Stomach (tissue), 4 donors: Measurements from ENCODE around the gene DLGAP1.

ENCODE experiments used
- EP300 ChIP-seq: sonication (generic); formaldehyde crosslinking; IDR thresholded peaks from one replicate; pipeline ENCODE4 v1.6.1; 2017; ENCODE audit warnings: antibody characterized with exemption
- POLR2A ChIP-seq, 4 donors: fragments of 450-650 bp; IDR thresholded peaks; one replicate each; pipeline ENCODE4 v1.6.1; 2016; ENCODE audit warnings: antibody characterized with exemption in 4 of 4, control low read depth in 2 of 4, mild to moderate bottlenecking in 1 of 4, moderate library complexity in 1 of 4
- POLR2AphosphoS5 ChIP-seq, 3 donors: sonication (generic); formaldehyde crosslinking; IDR thresholded peaks; one replicate each; pipeline ENCODE4 v1.6.1; 2016; ENCODE audit warnings: antibody characterized with exemption in 3 of 3
- TF ChIP-seq, protein P1 (sequence below), 7 experiments: fragments of 450-650 bp in 4 of 7; fragments of 200-600 bp in 3 of 7; sonication (generic) in 3 of 7; IDR thresholded peaks; one replicate each; pipeline ENCODE4 v1.5.1; 2016 to 2019; ENCODE audit warnings: antibody characterized with exemption in 7 of 7, control low read depth in 2 of 7, mild to moderate bottlenecking in 1 of 7

DNA sequence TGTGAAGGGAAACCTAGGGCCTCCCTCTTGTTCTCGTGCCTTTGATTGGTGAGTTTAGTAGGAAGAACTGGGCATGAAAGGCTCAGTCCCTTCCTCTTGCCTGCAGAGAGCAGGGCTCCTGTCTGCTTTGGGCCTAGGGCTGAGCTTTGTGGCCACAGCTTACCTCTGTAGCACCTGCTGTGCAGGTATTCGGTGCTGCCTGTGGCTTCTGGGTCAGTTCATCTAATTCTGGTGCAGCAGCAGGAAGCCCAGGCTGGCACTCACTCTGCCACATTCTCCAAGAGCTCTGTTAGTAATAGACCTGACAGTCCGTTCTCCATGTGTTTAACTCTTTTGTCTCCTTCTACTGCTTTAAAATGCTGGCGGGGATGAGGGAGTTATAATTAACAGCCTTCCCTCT, 96.5 kb downstream of the DLGAP1 start:
- TF ChIP-seq, protein P1, sequence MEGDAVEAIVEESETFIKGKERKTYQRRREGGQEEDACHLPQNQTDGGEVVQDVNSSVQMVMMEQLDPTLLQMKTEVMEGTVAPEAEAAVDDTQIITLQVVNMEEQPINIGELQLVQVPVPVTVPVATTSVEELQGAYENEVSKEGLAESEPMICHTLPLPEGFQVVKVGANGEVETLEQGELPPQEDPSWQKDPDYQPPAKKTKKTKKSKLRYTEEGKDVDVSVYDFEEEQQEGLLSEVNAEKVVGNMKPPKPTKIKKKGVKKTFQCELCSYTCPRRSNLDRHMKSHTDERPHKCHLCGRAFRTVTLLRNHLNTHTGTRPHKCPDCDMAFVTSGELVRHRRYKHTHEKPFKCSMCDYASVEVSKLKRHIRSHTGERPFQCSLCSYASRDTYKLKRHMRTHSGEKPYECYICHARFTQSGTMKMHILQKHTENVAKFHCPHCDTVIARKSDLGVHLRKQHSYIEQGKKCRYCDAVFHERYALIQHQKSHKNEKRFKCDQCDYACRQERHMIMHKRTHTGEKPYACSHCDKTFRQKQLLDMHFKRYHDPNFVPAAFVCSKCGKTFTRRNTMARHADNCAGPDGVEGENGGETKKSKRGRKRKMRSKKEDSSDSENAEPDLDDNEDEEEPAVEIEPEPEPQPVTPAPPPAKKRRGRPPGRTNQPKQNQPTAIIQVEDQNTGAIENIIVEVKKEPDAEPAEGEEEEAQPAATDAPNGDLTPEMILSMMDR (IDR thresholded peaks at IDR 0.05): no peak
- no peak for TF ChIP-seq EP300
- TF ChIP-seq POLR2A (IDR thresholded peaks at IDR 0.05): no peak
- TF ChIP-seq POLR2AphosphoS5 (IDR thresholded peaks at IDR 0.05): no peak
